Kidney tubule cell (primary cell): ENCODE measurements around the gene CAMK1G.

Source experiments
- DNase-seq: peaks from one replicate; pipeline ENCODE4 v3.0.0-alpha.2; 2018; ENCODE audit warnings: low spot score

CAMK1G gene

DNA sequence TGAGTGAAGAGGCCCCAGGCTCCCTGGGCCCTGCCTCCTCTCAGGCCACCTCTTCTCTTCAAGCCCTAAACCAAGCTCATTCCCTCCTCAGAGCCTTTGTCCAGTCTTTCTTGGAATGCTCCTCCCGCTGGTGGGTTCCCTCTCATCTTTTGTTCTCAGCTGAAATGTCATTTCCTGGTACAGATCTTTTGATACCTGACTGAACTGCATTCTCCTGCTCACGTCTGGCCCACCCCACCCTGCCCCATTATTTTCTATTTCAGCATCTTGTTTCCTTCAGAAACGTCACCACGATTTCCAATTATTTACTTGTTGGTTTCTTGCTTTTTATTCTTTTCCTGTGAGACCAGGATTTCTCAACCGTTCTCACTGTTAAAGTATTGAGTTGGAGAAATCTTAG lies 52.3 kb downstream of the CAMK1G start:
- DNase-seq: no peak

DNA sequence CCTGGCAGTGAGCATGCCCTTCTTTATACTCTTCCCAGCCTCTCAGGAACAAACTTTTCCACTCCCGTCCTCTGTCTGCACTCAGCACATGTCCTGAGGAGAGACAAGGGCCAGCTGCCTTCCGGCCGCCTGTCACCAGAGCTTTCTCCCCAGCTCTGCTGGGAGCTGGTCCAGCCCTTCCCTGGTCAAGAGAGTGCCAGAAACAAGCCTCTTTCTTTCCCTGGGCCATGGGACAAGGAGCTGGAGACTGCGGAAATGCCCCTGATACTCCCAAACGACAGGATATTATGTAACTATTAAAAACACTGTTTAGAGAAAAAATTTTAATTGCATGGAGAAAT lies 58.3 kb downstream of the CAMK1G start:
- DNase-seq: no peak

DNA sequence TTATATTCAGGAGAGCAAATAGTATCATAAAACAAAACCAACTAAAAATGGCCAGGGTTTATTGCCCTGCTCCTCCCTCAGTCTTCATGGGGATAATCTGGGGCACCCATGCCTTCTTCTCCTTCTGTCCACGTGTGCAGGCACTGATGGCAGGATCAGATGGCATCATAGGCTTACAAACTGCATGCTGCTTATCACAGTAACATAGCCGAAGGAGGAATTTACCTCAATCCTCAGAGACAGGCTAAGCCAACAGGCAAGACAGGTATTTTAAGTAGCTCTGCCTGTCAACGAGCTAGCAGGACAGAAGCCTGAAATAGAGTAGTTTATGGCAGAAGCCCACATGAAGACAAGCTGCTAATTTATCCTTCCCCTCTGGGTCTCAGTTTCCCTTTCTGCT lies 59.3 kb downstream of the CAMK1G start:
- DNase-seq: no peak

DNA sequence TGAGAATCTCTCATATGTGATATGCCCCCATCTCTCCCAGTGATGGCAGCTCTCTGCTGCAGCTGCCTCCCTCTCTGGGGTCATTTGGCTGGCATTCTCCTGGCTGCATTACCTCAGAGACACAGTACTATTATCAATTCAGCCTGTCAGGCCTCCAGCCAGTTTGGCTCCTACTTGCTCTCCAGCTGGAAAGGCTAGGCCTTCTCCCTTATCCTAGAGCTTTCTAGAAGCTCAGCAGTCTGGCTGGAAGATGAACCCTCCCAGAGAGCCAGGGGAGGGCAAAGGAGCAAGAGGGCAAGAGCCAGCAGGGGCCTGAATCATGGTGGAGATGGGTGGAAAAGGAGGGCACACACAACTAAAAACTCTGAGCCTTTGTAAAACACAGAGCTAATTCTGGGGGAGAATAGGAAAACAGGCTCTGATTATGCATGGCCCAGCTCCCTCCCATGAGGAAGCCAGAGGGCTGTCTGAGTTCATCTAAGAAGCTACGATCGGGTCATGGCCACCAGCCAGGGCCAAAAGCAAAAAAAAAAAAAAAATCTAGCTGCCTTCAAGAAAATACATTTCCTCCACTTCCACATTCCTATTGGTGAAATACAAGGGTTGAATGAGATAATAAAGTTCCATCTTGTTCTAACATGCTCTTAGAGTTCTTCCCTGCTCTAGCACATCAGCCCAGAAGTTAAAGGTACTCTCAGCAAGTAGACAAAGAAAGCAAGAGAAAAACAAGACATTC lies 59.9 kb downstream of the CAMK1G start:
- DNase-seq: no peak

DNA sequence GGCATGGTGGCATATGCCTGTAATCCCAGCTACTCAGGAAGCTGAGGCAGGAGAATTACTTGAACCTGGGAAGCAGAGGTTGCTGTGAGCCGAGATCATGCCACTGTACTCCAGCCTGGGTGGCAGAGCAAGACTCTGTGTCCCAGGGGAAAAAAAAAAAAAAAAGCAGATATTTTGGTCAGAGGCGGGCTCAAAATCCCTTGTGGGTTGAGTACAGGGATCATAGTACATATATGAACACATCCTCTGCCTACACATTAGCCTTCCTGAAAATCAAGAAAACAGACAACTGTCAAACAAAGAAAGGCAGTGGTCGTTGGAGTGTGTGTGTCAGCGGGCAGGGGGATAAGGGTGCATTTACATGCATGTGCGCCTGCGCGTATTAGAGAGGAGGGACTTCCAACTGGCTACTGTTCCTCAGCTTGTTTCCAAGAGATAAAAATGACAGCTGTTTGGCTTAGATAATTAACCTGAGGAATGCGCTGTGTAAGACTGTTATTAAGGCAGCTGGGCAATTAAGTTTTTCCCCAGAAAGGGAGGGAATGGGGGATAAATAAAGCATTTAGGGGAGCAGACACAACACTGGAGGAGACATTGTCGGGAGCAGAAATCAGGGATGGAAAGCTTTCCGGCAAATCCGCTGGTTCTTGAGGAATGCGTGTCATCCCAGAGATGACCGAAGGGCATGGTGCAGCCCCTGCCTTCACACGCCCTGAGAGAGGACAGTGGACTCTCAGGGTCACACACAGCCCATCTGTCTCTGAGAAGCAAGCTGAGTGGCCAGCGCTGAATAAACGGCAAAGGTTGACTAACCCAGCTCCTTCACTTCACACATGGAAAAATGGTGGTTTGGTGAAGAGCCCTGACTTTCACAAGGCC lies 62.3 kb downstream of the CAMK1G start:
- DNase-seq: no peak

DNA sequence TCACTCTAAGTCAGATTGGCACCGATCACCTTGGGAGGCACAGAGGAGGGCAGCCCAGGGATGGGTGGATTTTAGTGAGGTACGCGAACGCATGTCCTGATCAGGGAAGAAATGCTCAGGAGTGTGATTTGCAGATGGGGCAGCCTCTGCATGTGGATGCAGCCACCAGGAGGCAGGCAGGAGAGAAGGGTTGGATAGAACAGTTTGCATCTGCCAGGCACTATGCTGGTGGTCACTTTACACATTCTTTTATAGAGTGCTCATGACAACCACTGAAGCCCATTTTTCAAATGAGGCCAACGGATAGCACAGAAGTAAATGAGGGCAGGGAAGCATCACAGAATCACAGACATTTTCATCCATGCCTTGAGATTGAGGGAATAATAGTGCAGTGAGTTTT lies 63.0 kb downstream of the CAMK1G start:
- DNase-seq: peak; percentile 76

DNA sequence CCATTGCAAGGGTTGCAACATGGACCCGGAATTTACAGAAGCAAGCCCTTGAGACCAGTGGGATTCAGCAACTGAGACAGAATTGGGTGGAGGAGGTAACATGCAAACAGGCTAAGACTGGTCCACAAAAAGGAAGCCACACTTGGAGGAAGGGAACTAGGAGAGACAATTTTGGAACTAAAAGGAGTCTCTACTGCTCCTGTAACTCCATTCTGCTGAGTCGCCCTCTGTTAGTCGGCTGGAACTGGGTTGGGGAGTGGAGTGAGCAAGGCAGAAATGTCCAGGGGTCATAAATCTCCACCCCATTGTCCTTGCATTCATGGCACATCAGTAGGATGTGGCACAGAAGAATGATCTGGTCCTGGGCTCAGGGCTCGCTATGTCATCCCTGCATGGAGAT lies 63.6 kb downstream of the CAMK1G start:
- peak; percentile 39 for DNase-seq

DNA sequence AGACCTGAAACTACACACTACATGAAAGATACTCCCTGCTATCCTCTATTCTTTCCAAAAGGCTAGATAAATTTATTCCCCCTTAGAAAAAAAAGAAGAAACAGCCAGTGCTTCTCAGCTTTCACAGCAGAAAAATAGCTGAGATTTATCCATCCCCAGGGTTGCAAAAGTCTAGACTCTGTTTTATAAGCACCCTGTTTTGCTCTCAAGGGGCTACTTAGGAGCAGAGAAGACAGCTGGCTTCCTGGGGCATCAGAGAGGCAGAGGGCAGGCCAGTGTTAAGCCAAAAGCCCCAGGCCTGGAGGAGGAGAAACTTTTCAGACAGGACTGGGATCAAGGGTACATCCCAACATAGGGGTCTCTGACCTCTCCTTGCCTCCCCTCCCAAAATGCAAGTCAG lies 64.8 kb downstream of the CAMK1G start:
- DNase-seq: no peak

DNA sequence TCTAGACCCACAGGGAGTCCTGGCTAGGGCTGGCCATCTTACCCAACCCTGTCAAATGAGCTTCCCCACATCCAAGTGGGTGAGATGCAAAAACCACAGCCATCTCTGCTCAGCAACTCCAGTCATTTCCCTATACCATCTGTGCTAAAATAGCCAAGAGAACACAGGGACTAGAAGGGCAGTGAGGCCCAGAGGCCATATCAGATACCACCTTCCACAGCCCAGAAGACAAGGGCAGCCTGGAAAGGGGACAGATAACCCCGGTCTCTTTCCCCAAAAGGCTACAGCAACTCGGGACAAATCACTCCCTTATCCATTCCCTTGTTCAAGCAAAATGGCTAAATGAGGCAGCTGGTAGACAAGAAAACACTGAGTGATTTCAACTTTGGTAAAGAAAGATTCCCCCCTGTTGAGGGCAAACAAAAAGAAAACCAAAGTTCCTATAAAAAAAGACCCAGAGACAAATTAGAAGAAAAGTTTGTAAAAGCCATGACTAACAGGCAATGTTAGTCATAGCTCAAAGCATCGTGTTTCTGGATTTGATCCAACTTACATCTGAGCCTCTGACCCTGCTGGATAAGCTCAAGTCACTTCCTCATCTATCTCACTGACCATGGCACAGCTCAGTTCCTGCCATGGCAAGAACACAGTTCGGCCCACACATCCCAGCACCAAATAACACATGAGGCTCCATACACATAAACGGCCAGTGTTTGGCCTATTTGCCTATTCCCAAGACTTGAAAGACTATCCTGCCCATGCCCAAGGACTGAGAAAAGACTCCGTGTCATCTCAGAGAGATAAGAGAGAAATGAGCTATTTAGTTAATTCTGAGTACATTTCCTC lies 65.6 kb downstream of the CAMK1G start:
- DNase-seq: peak; percentile 95

DNA sequence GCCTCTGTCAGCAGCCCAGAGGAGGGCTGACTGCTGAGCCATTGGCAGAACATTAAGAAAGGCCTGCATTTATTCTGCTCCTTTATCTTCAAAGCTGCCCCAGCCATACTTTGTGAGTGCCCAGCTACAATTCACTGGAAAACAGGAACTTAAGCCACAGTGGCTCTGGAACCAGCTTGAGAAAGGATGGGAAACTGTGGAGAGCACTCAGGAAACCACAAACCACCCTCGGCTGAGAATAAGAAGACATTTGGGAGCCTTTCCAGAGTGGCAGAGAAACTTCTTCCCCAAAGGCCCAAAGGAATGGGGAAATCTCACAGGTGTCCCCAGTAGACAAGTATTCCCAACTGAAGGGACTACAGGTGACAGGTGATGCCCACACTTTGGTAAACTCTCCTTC lies 66.9 kb downstream of the CAMK1G start:
- DNase-seq: no peak

DNA sequence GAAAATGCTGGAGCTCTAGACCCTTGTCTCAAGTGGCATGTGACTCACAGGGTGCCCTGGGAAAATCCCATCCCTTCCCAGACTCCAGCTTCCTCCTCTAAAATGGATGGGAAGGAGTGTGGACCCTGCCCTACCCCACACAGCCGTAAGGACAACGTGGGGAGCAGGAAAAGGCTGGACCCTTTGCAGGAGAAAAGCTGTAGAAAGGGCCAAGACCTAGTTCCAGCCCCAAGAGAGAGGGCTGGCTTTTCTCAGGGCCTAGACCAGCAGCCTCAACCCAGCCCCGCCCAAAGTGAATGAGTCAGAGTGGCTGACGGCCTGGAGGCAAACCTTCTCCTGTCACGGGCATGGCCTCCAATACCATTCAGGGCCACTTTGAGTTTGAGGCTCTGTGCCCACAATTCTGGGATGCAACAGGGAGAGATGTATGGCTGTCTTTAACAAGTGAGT lies 67.6 kb downstream of the CAMK1G start:
- DNase-seq: peak; percentile 83

DNA sequence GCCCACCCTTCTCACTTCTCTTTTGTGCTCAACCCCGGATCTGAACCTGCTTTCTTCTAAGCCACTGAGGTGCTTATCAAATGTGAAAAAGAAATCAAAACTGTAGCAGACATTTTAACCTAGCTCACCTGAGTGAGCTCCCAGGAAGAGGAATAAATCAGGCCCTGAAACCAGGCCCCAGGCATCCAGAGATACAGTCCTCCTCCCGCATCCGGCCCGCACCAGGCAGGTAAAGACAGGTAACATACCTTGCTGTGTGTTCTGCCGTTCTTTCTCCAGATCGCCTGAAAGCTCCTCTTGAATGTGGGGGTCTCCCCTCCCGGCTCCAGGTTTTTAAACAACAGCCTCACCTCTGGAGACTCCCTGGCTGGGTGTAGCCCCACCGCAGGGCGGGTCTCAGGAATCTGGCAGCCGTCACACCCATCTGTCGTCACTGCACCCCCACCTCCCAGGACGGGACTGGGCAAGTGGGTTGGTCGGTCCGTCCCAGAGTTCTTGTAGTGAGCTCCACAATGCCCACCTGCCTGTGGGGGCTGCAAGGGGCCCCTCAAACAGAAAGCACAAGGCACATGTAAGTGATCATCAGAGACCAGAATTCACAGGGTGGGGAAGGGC lies 68.7 kb downstream of the CAMK1G start, which contains the start of gene LAMB3:
LAMB3 (minus strand) TSS at position 305 of the 615 bp plus-strand sequence. CDS start 1,481 bp downstream, outside the sequence.
- peak; percentile 83 for DNase-seq

DNA sequence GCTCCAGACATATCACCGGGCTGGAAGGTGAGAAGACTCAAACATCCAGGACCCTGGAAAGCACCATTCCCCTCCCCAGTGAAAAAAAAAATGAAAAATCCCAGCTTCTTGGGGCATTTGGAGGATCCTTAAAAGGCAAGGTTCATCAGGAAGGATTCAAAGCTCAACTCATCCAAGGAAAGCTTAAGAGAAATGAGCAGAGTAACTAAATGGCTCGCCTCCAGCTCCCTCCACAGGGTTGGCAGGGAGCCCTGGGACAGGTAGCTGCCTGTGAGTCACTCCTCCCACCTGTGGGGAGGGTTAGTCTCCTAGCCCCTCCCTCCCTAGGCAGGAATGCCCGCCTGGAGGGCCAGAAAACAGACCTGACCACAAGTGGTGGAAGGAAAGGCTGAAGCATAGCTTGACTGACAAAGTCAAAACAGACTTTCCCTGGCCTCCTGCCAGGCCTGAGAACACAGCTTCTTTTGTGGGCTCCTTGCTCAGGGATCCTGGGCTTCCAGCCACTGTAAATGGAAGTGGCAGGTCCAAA lies 69.4 kb downstream of the CAMK1G start:
- peak; percentile 100 for DNase-seq

DNA sequence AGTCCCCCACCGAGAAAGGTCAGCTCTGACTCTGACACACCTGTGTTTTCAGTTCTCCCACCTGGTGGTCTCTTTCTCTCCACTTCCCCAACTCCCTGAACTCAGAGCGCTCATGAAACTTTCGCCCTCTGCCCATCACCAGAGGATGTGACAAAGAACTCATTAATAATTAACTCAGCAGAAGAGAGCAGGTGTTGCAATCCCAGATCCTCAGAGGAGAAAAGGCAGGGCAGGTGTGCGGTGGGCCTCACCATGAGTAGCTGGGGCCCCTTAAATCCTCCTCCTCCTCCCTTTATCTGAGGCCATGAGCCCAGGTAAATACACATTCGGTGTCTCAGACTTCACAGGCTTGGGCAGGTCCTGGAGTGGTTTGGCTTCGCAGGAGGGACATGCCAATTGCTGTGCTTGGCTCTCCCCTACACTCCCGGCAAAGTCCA lies 70.4 kb downstream of the CAMK1G start:
- DNase-seq: peak; percentile 86

DNA sequence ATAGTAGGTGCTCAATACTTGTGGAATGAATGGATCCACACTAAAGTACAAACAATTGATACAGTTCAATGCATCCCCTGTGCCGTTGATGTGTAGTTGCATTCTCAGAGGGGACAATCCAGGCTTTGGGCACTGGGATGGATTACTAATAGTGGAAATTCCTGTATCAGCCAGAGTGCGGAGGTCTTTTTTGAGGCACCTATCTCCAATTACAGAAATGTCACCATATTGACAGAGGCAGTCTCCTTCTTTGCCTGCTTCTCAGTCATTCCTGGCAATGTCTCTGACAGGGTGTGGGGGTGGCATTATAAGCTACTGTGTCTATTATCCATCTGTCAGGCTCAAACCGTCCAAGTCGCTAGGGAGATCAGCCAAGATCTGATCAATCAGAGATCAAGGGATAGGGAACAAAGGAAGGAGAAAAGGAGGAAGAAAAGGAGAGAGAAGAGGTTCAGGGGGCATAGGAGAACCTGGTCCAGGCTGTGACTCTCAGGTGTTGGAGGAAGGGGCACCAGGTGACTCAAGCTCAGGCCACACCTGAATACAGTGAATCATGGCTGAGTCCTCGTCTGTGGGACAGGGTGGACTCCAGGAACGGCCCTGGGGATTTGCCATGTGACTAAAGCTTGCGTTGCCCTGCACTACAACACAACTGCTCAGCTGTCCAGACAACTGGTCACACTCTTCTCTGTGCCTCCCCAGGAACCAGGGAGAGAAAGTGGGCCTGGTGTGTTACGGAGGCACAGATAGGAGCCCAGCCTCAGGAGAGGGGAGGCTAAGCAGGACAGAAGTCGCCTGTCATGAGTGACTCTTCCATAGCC lies 72.1 kb downstream of the CAMK1G start:
- peak; percentile 97 for DNase-seq

DNA sequence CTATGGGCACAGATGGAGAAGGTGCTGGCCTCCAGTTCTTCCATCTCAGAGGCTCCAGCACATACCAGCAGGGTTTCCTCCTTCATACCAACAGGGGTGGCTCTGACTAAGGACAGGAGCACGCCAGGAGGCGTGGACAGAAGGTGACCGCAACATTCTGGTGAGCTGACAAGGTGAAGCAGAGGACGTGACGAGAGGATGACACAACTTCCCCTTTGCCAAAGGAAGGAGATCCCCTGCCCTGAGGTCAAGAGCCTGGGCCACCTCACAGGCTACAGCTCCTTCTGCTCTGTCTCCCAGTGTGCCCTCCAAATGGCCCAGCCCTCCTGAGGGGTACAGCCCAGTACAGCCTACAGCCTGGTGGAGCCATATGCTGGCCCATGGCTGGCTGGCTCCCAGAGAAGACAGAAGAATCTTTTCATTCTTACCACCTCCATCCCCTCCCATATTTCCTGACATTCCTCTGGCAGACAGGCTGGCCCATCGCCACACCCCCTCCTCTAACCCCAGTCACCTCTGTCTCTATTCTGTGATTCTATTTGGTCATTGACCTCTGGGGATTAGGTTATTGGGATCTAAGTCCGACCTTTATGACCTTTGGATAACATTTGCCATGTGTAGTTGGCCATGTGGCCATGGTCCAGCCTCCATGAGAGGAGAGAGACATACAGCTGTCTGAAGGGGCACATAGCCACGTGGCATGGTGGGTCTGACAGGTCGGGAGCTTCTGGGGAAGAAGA lies 73.8 kb downstream of the CAMK1G start:
- DNase-seq: peak; percentile 96

DNA sequence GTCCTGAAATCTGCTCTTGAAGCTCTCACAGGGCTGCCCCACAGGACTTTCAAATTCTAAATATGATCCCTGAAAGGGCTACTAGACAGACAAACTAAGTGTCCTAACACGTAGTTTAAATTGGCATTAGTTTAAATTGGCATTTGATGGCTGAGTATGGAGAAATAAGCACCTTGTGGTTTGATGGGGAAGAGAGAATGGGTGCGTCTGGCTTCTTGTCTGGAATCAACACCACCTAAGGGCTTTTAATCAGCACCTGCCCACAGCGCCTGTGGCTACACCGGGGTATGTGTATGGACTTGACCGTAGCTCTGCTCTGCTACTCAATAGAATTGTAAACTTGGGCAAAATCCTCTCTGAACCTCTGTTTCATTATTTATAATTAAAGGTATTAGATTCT lies 74.4 kb downstream of the CAMK1G start:
- DNase-seq: no peak

DNA sequence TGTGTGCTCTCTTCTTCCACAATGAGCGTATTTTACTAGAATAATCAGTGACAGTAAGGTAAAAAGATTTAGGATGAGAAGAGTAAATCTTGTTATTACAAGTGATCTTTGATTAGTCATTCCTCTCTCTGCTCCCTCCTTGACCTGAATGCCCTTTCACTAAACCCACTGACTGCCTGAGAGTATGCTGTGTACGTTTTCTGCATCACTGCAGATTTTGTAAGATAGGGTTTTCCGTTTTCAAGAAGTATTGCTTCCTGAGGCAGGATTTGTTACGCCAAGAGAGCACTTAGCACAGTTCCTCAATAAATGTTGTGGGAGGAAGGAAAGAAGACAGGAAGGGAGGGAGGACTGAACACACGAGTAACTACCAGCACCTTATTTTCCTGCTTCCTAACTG lies 76.4 kb downstream of the CAMK1G start:
- DNase-seq: peak; percentile 72

DNA sequence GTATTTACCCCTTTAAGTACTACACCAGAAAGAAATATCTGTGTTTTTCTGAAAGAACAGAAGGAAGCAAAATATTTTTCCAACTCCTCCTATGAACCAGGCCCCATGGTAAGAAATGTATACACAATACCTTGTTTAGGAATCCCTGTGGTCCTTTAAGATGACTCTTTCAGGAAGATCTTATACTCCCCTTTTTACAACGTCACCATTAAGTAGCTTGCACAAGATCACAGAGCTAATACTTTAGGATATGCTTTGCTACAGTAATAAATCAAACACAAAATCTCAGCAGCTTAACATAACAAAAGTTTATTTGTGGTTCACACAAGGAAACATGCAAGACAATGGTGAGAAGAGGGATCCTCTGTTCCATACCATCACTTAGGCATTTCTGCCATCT lies 77.6 kb downstream of the CAMK1G start:
- no peak for DNase-seq

DNA sequence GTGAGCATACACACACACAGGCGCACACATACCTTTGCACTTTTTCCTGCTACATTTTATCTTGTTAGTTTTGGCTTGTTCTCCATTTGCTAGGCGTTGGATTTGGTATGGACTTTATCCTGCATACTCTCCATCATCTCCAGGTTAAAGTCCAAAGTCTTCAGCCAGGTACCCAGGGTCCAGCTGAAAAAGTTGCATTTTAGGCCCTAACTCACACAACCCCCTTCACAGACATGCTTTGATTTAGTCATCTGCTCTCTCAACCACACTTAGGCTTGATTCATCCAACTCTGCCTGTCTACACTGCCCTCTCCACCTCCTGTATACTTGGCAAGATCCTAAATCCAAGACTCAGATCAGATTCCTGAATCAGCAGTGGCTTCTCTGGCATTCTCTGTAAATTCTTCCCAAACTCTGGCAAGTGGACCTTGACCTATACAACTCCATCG lies 79.4 kb downstream of the CAMK1G start:
- DNase-seq: peak; percentile 68
